Measurements from ENCODE around the gene VPS4B. TPM values are rescaled to one million over a fixed set of nuclear protein-coding genes. Genes with fewer than 3 reads are reported as not detected.
A peak's percentile ranks its signal among the peaks of the same experiment; 100 is the strongest.

VPS4B gene
- total RNA-seq, 1 donor from 2014 or later = 43.1 TPM

GRCh38 chr18:63451799-63452660 lies 29.8 kb upstream of the VPS4B start:
- H3K4me1 Mint-ChIP-seq (ENCODE audit: unreplicated experiment) = peaks cover 30% of the 10 kb centered on the region
- no peak for TF ChIP-seq CTCF (IDR thresholded peaks at IDR 0.05; ENCODE audit: unreplicated experiment)
- H3K4me3 Mint-ChIP-seq (ENCODE audit: unreplicated experiment) = no peak overlapping the region
- H3K9me3 Mint-ChIP-seq (ENCODE audit: unreplicated experiment) = no peaks in the 10 kb centered on the region
- no peaks in the 10 kb centered on the region for H3K27me3 Mint-ChIP-seq (ENCODE audit: unreplicated experiment)
- peak overlapping the region; percentile 89 for H3K27ac Mint-ChIP-seq (ENCODE audit: unreplicated experiment)
- no peak for DNase-seq (ENCODE audit: low spot score)
- H3K36me3 Mint-ChIP-seq (ENCODE audit: low read depth, unreplicated experiment) = no peaks in the 10 kb centered on the region

GRCh38 chr18:63449426-63449825 lies 27.1 kb upstream of the VPS4B start:
- H3K9me3 Mint-ChIP-seq (ENCODE audit: unreplicated experiment) = no peaks in the 10 kb centered on the region
- H3K27me3 Mint-ChIP-seq (ENCODE audit: unreplicated experiment) = no peaks in the 10 kb centered on the region

GRCh38 chr18:63447066-63447465 lies 24.8 kb upstream of the VPS4B start:
- Mint-ChIP-seq H3K27ac (ENCODE audit: unreplicated experiment) (no peak overlapping the region), H3K4me1 (ENCODE audit: unreplicated experiment) (peaks cover 10% of the 10 kb centered on the region), H3K9me3 (ENCODE audit: unreplicated experiment) (no peaks in the 10 kb centered on the region), H3K36me3 (ENCODE audit: low read depth, unreplicated experiment) (no peaks in the 10 kb centered on the region), H3K27me3 (ENCODE audit: unreplicated experiment) (no peaks in the 10 kb centered on the region), H3K4me3 (ENCODE audit: unreplicated experiment) (no peak overlapping the region)
- no peak for TF ChIP-seq CTCF (IDR thresholded peaks at IDR 0.05; ENCODE audit: unreplicated experiment)
- DNase-seq (ENCODE audit: low spot score) = no peak

More at GRCh38 chr18:63449426-63449825, 27.1 kb upstream of the VPS4B start:
- Mint-ChIP-seq H3K27ac (ENCODE audit: unreplicated experiment) (no peak overlapping the region), H3K36me3 (ENCODE audit: low read depth, unreplicated experiment) (no peaks in the 10 kb centered on the region), H3K4me3 (ENCODE audit: unreplicated experiment) (no peak overlapping the region), H3K4me1 (ENCODE audit: unreplicated experiment) (peaks cover 30% of the 10 kb centered on the region)
- TF ChIP-seq CTCF (IDR thresholded peaks at IDR 0.05; ENCODE audit: unreplicated experiment) = no peak
- DNase-seq (ENCODE audit: low spot score) = no peak

- no peak for DNase-seq (ENCODE audit: low spot score)
- no peak overlapping the region for H3K27ac Mint-ChIP-seq (ENCODE audit: unreplicated experiment)
- H3K27me3 Mint-ChIP-seq (ENCODE audit: unreplicated experiment) = no peaks in the 10 kb centered on the region
- H3K4me1 Mint-ChIP-seq (ENCODE audit: unreplicated experiment) = peaks cover 3% of the 10 kb centered on the region
- H3K4me3 Mint-ChIP-seq (ENCODE audit: unreplicated experiment) = no peak overlapping the region
- H3K36me3 Mint-ChIP-seq (ENCODE audit: low read depth, unreplicated experiment) = no peaks in the 10 kb centered on the region
- no peaks in the 10 kb centered on the region for H3K9me3 Mint-ChIP-seq (ENCODE audit: unreplicated experiment)
- TF ChIP-seq CTCF (IDR thresholded peaks at IDR 0.05; ENCODE audit: unreplicated experiment) = no peak
These were observed 24.0 kb upstream of the VPS4B start for GRCh38 chr18:63446266-63446665.

GRCh38 chr18:63445037-63445436 lies 22.8 kb upstream of the VPS4B start:
- Mint-ChIP-seq H3K27ac (ENCODE audit: unreplicated experiment) (no peak overlapping the region), H3K27me3 (ENCODE audit: unreplicated experiment) (no peaks in the 10 kb centered on the region), H3K9me3 (ENCODE audit: unreplicated experiment) (no peaks in the 10 kb centered on the region), H3K4me3 (ENCODE audit: unreplicated experiment) (no peak overlapping the region), H3K4me1 (ENCODE audit: unreplicated experiment) (no peaks in the 10 kb centered on the region), H3K36me3 (ENCODE audit: low read depth, unreplicated experiment) (no peaks in the 10 kb centered on the region)
- TF ChIP-seq CTCF (IDR thresholded peaks at IDR 0.05; ENCODE audit: unreplicated experiment) = no peak
- no peak for DNase-seq (ENCODE audit: low spot score)

Data from endothelial cell (in vitro differentiated cells).